HG03520 (cell line): Measurements from ENCODE around the gene ENTPD8.
"Not testable (repeated sequence)": the region's sequence is repeated elsewhere in the genome, so short reads cannot be mapped to it uniquely, and the experiment has no call there.

ENCODE experiments used
- ATAC-seq: cut with Tn5 transposase; IDR thresholded peaks from one replicate; pipeline ENCODE4 v1.9.1; 2021; ENCODE audit warnings: mild to moderate bottlenecking, moderate library complexity; ENCODE audit not compliant: unreplicated experiment

The ENTPD8 gene

GRCh38 chr9:137459601-137460362, 18.6 kb upstream of the ENTPD8 start:
- ATAC-seq = no peak

DNA sequence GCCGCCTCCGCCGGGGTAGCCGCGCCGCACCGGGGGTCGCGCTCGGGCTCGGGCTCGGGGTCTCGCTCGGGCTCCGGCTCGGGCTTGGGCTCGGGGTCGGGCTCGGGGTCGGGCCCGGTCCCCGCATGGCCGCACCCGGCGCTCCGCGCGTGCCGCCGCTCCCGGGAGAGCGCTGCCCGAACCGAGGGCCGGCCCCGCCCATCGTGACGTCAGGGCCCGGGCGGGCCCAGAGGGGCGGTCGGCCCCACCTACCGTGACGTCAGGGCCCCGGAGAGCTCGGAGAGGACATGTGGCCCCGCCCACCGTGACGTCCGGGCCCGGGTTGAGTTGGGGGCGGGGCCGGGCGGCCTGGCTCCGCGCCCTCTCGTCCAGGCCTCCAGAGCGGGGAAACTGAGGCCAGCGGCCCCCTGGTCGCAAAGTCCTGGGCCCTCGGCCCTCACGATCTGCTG, 18.0 kb upstream of the ENTPD8 start, which contains the start of gene NSMF:
NSMF (minus strand) TSS at position 183 of the 449 bp plus-strand sequence. CDS start 232 bp downstream, outside the sequence.
- ATAC-seq = peak; percentile 65

GRCh38 chr9:137458194-137459151, 17.3 kb upstream of the ENTPD8 start:
- peak; percentile 10 for ATAC-seq

GRCh38 chr9:137457406-137458193, 16.4 kb upstream of the ENTPD8 start:
- no peak for ATAC-seq

DNA sequence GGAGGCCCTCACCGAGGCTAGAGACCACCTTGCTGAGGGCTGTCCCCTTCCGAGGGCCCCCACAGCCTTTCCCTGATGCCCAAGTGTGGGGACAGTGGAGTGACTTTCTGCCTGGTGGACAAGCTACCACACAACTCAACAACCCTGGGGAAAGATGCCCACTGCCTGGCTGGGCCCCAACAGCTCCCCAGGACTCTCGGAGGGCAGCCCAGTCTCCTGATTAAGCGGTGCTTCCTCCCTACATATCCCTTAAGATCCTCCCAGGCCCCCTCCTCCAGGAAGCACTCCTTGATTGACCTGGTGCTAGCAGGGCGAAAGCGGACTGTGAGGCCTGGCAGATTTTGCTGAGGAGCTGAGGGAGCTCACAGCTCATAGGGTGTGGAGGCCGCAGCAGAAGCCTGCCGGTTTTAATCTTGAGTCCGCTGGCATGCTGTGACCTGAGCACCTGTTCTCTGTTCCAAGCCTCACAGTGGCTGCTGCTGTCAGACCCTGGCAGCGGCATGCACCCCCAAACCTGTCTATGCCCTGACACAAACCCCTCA, 15.8 kb upstream of the ENTPD8 start:
- no peak for ATAC-seq

DNA sequence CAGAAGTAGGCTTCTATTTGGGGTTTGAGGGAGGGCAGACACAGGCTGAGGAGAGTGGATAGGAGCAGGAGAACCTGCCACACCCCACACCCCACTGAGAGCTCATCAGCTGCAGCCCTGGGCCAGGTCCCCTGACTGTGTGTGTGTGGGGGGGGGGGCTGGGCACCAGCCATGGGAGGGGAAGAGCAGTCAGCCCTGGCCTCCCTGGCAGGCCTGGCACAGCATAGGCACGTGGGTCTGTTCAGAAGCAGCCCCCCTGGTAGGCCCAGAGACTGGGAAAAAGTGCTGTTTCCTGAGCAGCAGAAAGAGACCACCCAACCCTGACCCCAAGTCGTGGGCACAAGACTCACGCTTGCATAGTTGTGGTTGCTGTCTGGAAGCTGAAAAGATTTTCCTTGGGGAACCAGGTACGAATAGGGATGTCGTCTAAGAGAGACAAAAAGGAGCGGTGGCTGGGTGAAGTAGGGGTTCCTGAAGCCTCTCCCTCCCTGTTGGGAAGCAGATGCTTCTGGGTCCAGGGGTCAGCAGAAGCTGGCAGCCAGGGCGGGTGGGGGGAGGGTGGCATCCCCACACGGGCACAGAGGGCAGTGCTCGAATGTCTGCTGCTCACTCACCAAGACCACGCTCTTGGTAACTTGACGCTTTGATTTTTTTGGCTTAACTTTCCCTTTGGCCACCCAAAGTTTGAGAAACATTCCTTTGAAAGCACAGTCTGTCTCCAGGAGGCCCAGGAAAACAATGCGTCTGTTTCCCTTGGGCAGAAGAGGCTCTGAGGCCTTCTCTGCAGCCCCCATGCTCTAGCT, 15.1 kb upstream of the ENTPD8 start:
- no peak for ATAC-seq

- ATAC-seq = no peak
Measured at GRCh38 chr9:137455359-137455991, 14.3 kb upstream of the ENTPD8 start.

- no peak for ATAC-seq
Measured at GRCh38 chr9:137454597-137455358, 13.6 kb upstream of the ENTPD8 start.

- no peak for ATAC-seq
Measured at GRCh38 chr9:137454145-137454596, 13.0 kb upstream of the ENTPD8 start.

GRCh38 chr9:137453643-137454081, 12.5 kb upstream of the ENTPD8 start:
- no peak for ATAC-seq

- no peak for ATAC-seq
Measured at GRCh38 chr9:137452761-137453642, 11.8 kb upstream of the ENTPD8 start.

DNA sequence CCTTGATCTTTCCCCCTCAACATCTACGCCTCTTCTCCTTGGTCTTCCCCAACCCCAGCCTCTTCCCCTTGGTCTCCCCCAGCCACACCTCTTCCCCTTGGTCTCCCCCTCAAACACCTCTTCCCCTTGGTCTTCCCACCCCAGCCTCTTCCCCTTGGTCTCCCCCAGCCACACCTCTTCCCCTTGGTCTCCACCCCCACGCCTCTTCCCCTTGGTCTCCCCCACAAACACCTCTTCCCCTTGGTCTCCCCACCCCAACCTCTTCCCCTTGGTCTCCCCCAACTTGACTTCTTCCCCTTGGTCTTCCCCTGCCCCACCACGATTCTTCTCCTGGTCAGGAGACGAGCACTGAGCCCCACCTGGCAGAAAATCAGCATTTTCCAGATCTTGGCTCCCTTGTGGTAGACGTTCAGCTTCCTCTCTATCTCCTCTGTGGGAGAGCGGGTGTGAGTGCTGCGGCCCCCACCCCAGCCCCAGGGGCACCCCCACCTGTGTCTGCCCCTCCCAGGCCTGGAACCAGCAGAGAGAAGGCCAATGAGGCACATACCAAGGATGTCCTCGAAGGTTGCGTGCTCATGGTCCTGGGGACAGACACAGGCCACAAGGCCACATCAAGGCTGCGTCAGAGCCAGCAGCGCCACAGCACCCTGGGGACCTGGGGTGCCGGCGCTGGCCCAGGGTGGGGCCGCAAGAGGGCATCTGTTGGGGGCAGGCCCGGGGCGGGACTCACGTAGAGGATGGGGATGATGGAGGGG, 11.0 kb upstream of the ENTPD8 start:
- no peak for ATAC-seq

DNA sequence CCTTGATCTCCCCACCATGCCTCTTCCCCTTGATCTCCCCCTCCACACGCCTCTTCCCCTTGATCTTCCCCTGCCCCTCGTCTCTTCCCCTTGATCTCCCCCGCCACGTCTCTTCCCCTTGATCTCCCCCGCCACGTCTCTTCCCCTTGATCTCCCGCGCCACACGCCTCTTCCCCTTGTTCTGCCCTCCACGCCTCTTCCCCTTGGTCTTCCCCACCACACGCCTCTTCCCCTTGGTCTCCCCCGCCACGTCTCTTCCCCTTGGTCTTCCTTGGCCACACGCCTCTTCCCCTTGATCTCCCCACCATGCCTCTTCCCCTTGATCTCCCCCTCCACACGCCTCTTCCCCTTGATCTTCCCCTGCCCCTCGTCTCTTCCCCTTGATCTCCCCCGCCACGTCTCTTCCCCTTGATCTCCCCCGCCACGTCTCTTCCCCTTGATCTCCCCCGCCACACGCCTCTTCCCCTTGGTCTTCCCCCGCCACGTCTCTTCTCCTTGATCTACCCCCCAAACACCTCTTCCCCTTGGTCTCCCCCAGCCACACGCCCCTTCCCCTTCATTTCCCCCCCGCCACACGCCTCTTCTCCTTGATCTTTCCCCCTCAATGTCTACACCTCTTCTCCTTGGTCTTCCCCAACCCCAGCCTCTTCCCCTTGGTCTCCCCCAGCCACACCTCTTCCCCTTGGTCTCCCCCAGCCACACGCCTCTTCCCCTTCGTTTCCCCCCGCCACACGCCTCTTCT, 10.3 kb upstream of the ENTPD8 start:
- ATAC-seq = not testable (repeated sequence)

- ATAC-seq = not testable (repeated sequence)
Measured at GRCh38 chr9:137450539-137451222, 9.5 kb upstream of the ENTPD8 start.

GRCh38 chr9:137449931-137450538, 8.9 kb upstream of the ENTPD8 start:
- no peak for ATAC-seq
